Panc1 (cell line): ENCODE results near the gene USP3. TPM values are rescaled to one million over a fixed set of nuclear protein-coding genes. Genes with fewer than 3 reads are reported as not detected.
"Not testable (repeated sequence)": the region's sequence is repeated elsewhere in the genome, so short reads cannot be mapped to it uniquely, and the experiment has no call there.

ENCODE experiments used
- ATAC-seq: fragments of 200-7000 bp; cut with Tn5 transposase; 2 replicates; pipeline ENCODE4 v1.9.1; 2020; ENCODE audit warnings: mild to moderate bottlenecking, moderate library complexity
- BruUV-seq: library from RNA; stranded (reverse); fragments of 400-500 nt; replicated peaks from 2 replicates; lab custom pipeline; 2021; lab: Mats Ljungman, UMichigan
- CTCF ChIA-PET: fragments of 300-600 bp; sonication (Branson Sonifier 250); formaldehyde crosslinking; loops from one replicate; lab custom pipeline; 2022; ENCODE audit warnings: antibody characterized with exemption; lab: Charles Lee
- POLR2A ChIA-PET: fragments of 300-600 bp; sonication (Branson Sonifier 250); formaldehyde crosslinking; loops from one replicate; lab custom pipeline; 2022; ENCODE audit warnings: antibody characterized with exemption; lab: Charles Lee
- DNase-seq: peaks from one replicate; pipeline ENCODE4 v3.0.0-alpha.2; 2010; ENCODE audit warnings: low read depth, low spot score
- H3K27ac ChIP-seq: 2 replicates; pipeline ENCODE4 v1.5.1; 2011; ENCODE audit warnings: mild to moderate bottlenecking, low read length, inconsistent platforms
- H3K27me3 ChIP-seq: fragments of 200-500 bp; sonication (Bioruptor generic); 2 replicates; pipeline ENCODE4 v1.6.0; 2014; ENCODE audit warnings: low read length, inconsistent platforms; ENCODE audit not compliant: control insufficient read depth, insufficient read depth
- H3K36me3 ChIP-seq: fragments of 200-500 bp; sonication (Bioruptor generic); 2 replicates; pipeline ENCODE4 v1.5.1; 2014; ENCODE audit warnings: inconsistent platforms, mild to moderate bottlenecking, low read length, moderate library complexity; ENCODE audit not compliant: control insufficient read depth, insufficient read depth
- H3K4me1 ChIP-seq: 2 replicates; pipeline ENCODE4 v1.5.1; 2011; ENCODE audit warnings: inconsistent platforms, mild to moderate bottlenecking, low read length, moderate library complexity; ENCODE audit not compliant: control insufficient read depth, insufficient read depth
- H3K4me3 ChIP-seq, 2 experiments: 2 replicates each; pipeline ENCODE4 v1.5.1; 2011 to 2012; ENCODE audit warnings: low read depth in 2 of 2, low read length in 2 of 2, mild to moderate bottlenecking in 2 of 2, inconsistent platforms in 1 of 2, moderate library complexity in 1 of 2
- H3K9me3 ChIP-seq: fragments of 200-500 bp; sonication (Bioruptor generic); 2 replicates; pipeline ENCODE4 v1.5.1; 2014; ENCODE audit warnings: low read depth, mild to moderate bottlenecking, inconsistent platforms, low read length, moderate library complexity; ENCODE audit not compliant: control insufficient read depth, insufficient read depth
- CTCF ChIP-seq: fragments of 450-650 bp; IDR thresholded peaks from 2 replicates; pipeline ENCODE4 v1.5.1; 2017; ENCODE audit warnings: mild to moderate bottlenecking
- POLR2AphosphoS5 ChIP-seq: IDR thresholded peaks from 2 replicates; pipeline ENCODE4 v1.6.1; 2012; ENCODE audit warnings: mild to moderate bottlenecking, low read depth, low read length, moderate library complexity
- REST ChIP-seq, 2 experiments: IDR thresholded peaks; 2 replicates each; pipeline ENCODE4 v1.6.1; 2011 to 2012; ENCODE audit warnings: low read depth in 2 of 2, control low read depth in 1 of 2, low read length in 1 of 2, mild to moderate bottlenecking in 1 of 2, moderate library complexity in 1 of 2; ENCODE audit not compliant: insufficient read depth in 1 of 2
- SIN3A ChIP-seq: IDR thresholded peaks from 2 replicates; pipeline ENCODE4 v1.6.1; 2012; ENCODE audit warnings: low read depth, mild to moderate bottlenecking, low read length, moderate library complexity, borderline replicate concordance; ENCODE audit not compliant: insufficient read depth
- TCF7L2 ChIP-seq: IDR thresholded peaks from 2 replicates; pipeline ENCODE4 v1.6.1; 2011; ENCODE audit warnings: mild to moderate bottlenecking, low read depth, low read length, inconsistent platforms
- in situ Hi-C: cut with HindIII; loops from 2 replicates; pipeline ENCODE4 v1.10.0; 2016; ENCODE audit warnings: low sequenced_read_pairs, low pct_unique_long_range_greater_than_20kb
- intact Hi-C: fragments of 100-400 bp; cut with micrococcal nuclease; formaldehyde crosslinking; loops from one replicate; pipeline ENCODE4 v1.10.0; 2022; ENCODE audit not compliant: unreplicated experiment
- total RNA-seq: library from RNA; stranded (reverse); gene quantifications from one replicate; pipeline ENCODE4 v1.2.1, GENCODE V29; 2021; ENCODE audit not compliant: unreplicated experiment

The USP3 gene
- total RNA-seq, 1 experiment from 2014 or later, result 51.4 TPM

- peaks cover 16% of the 10 kb centered on the region for H3K4me1 ChIP-seq
- peak overlapping the region; percentile 62; the same call in 1 of the 2 replicates for H3K27ac ChIP-seq
- peak overlapping the region in 1 of 2 experiments; percentile 15; a peak in 1 of 4 replicates for H3K4me3 ChIP-seq
- H3K27me3 ChIP-seq, result no peaks in the 10 kb centered on the region
- intact Hi-C loops, result no loop called here
- in situ Hi-C loops, result no loop called here
- no TSS peak for BruUV-seq
- DNase-seq (no peak), ATAC-seq (peak; percentile 97)
- H3K36me3 ChIP-seq, result no peaks in the 10 kb centered on the region
- TF ChIP-seq POLR2AphosphoS5 (no peak), TCF7L2 (no peak), REST (IDR thresholded peaks at IDR 0.05; ENCODE audit: insufficient read depth in 1 of 2, low read depth in 2 of 2, low read length in 1 of 2) (no peak), CTCF (peak; percentile 97), SIN3A (no peak)
- ChIA-PET CTCF (interaction anchor here (0.6 to 1.3 kb wide), 8 partner anchors 9 to 282 kb away, joined by 3 to 4 read pairs (median 3); no protein-coding TSS in a partner anchor), POLR2A (interaction anchor here (0.5 kb wide), 1 partner anchor 25 kb away, joined by 7 read pairs; no protein-coding TSS in a partner anchor)
- H3K9me3 ChIP-seq, result no peaks in the 10 kb centered on the region
Observed at GRCh38 chr15:63487076-63487757, 17.2 kb upstream of the USP3 start.

- peak overlapping the region; percentile 44; the same call in 1 of the 2 replicates for H3K27ac ChIP-seq
- H3K36me3 ChIP-seq, H3K9me3 ChIP-seq, H3K4me3 ChIP-seq, BruUV-seq, DNase-seq, intact Hi-C loops, in situ Hi-C loops, ATAC-seq, H3K27me3 ChIP-seq: not testable (repeated sequence)
- ChIA-PET POLR2A (interaction anchor here (0.5 kb wide), 1 partner anchor 25 kb away, joined by 7 read pairs; no protein-coding TSS in a partner anchor), CTCF (interaction anchor here (0.6 to 1.3 kb wide), 8 partner anchors 8 to 282 kb away, joined by 3 to 4 read pairs (median 3); no protein-coding TSS in a partner anchor)
- peaks cover 21% of the 10 kb centered on the region for H3K4me1 ChIP-seq
Observed at GRCh38 chr15:63487758-63488397, 16.5 kb upstream of the USP3 start.
